Measurements from ENCODE around the gene SBF2.

GRCh38 chr11:9814108-9814507 lies 479.9 kb downstream of the SBF2 start:
- TF ChIP-seq CTCF (conservative IDR thresholded peaks at IDR 0.05) = no peak
- no peak for TF ChIP-seq ZFX (IDR thresholded peaks at IDR 0.05)

All from C4-2B (cell line).